Suprapubic skin (tissue), 4 donors: ENCODE results near the gene ZNF799. TPM values are rescaled to one million over a fixed set of nuclear protein-coding genes. Genes with fewer than 3 reads are reported as not detected.
A peak's percentile ranks its signal among the peaks of the same experiment; 100 is the strongest.

Experiments
- DNase-seq, 2 donors: peaks; one replicate each; pipeline ENCODE4 v3.0.0-alpha.2; 2019; ENCODE audit warnings: low spot score in 2 of 2
- H3K27ac ChIP-seq: fragments of 200-600 bp; sonication (generic); one replicate; pipeline ENCODE4 v1.5.1; 2019
- H3K27me3 ChIP-seq: fragments of 200-600 bp; sonication (generic); one replicate; pipeline ENCODE4 v1.5.1; 2019
- H3K36me3 ChIP-seq: fragments of 200-600 bp; sonication (generic); one replicate; pipeline ENCODE4 v1.5.1; 2019
- H3K4me1 ChIP-seq: fragments of 200-600 bp; sonication (generic); one replicate; pipeline ENCODE4 v1.5.1; 2019
- H3K4me3 ChIP-seq: fragments of 200-600 bp; sonication (generic); one replicate; pipeline ENCODE4 v1.5.1; 2019; ENCODE audit warnings: mild to moderate bottlenecking
- H3K9me3 ChIP-seq: fragments of 200-600 bp; sonication (generic); one replicate; pipeline ENCODE4 v1.5.1; 2019
- EP300 ChIP-seq: sonication (generic); formaldehyde crosslinking; IDR thresholded peaks from one replicate; pipeline ENCODE4 v1.6.1; 2017; ENCODE audit warnings: antibody characterized with exemption
- POLR2A ChIP-seq, 2 donors: fragments of 450-650 bp; IDR thresholded peaks; one replicate each; pipeline ENCODE4 v1.6.1; 2017; ENCODE audit warnings: antibody characterized with exemption in 2 of 2, mild to moderate bottlenecking in 2 of 2, moderate library complexity in 2 of 2
- POLR2AphosphoS5 ChIP-seq, 3 donors: sonication (generic); formaldehyde crosslinking; IDR thresholded peaks; one replicate each; pipeline ENCODE4 v1.6.1; 2017; ENCODE audit warnings: antibody characterized with exemption in 3 of 3
- WGBS: methylation state at CpG from one replicate; pipeline ENCODE4 v1.1.5; 2018; 5-methylcytosine and 5-hydroxymethylcytosine counted together
- total RNA-seq, 4 donors: library from RNA; depleted of rRNA; stranded (reverse); fragments of >200 nt; gene quantifications; one replicate each; pipeline ENCODE4 v1.1.0, GENCODE V29; 2016
- TF ChIP-seq, protein P1 (sequence below), 2 donors: fragments of 200-600 bp in 1 of 2; fragments of 450-650 bp in 1 of 2; sonication (generic) in 1 of 2; IDR thresholded peaks; one replicate each; pipeline ENCODE4 v1.5.1; 2016 to 2019; ENCODE audit warnings: antibody characterized with exemption in 2 of 2, mild to moderate bottlenecking in 1 of 2, moderate library complexity in 1 of 2

Gene ZNF799
- total RNA-seq, 4 donors from 2014 or later: 1.4 to 8.9 (median 4.5) TPM

DNA sequence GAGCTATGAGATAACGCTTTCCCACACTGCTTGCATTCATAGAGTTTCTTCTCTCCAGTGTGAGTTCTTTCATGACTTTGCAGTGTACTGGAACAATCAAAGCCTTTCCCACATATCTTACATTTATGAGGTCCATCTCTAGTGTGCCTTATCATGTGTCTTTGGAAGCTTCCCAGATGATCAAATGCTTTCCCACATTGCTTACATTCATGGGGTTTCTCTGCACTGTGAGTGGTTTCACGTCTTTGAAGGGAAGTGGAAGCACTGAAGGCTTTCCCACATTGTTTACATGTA is 20.7 kb downstream of the ZNF799 start:
- Histone ChIP-seq H3K4me1 (no peaks in the 10 kb centered on the region), H3K9me3 (peaks cover 19% of the 10 kb centered on the region), H3K27me3 (no peaks in the 10 kb centered on the region), H3K27ac (no peak overlapping the region), H3K36me3 (peaks cover 42% of the 10 kb centered on the region), H3K4me3 (no peak overlapping the region)
- DNase-seq: no peak
- WGBS: 96% methylated on average over 2 of the region's 2 CpGs
- TF ChIP-seq EP300 (no peak), POLR2A (IDR thresholded peaks at IDR 0.05) (no peak), POLR2AphosphoS5 (IDR thresholded peaks at IDR 0.05) (no peak)
- TF ChIP-seq, protein P1, sequence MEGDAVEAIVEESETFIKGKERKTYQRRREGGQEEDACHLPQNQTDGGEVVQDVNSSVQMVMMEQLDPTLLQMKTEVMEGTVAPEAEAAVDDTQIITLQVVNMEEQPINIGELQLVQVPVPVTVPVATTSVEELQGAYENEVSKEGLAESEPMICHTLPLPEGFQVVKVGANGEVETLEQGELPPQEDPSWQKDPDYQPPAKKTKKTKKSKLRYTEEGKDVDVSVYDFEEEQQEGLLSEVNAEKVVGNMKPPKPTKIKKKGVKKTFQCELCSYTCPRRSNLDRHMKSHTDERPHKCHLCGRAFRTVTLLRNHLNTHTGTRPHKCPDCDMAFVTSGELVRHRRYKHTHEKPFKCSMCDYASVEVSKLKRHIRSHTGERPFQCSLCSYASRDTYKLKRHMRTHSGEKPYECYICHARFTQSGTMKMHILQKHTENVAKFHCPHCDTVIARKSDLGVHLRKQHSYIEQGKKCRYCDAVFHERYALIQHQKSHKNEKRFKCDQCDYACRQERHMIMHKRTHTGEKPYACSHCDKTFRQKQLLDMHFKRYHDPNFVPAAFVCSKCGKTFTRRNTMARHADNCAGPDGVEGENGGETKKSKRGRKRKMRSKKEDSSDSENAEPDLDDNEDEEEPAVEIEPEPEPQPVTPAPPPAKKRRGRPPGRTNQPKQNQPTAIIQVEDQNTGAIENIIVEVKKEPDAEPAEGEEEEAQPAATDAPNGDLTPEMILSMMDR (IDR thresholded peaks at IDR 0.05): no peak

DNA sequence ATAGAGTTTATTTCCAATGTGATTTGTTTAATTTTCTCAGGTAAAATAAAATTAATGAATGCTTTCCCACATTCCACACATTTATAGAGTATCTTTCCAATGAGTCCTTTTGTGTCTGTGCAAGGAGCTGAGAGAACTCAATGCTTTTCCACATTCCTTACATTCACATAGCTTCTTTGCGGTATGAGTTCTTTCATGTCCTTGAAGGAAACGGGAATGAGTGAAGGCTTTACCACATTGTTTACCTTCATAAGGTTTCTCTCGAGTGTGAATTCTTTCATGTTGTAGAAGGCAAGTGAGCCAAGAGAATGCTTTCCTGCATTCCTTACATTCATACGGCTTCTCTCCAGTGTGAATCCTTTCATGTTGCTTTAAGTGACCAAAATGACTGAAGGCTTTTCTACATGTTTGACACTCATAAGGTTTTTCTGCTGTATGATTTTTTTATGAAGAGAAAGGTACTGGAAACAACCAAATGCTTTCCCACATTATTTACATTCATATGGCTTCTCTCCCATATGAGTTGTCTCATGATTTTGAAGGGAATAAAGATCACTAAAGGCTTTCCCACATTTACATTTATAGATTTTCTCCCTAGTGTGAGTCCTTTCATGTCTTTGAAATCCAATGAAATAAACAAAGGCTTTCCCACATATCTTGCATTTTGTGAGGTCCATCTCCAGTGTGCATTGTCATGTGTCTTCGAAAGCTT is 21.2 kb downstream of the ZNF799 start:
- Histone ChIP-seq H3K27ac (no peak overlapping the region), H3K4me1 (no peaks in the 10 kb centered on the region), H3K27me3 (no peaks in the 10 kb centered on the region), H3K9me3 (peaks cover 19% of the 10 kb centered on the region), H3K36me3 (peaks cover 42% of the 10 kb centered on the region), H3K4me3 (no peak overlapping the region)
- TF ChIP-seq POLR2A (IDR thresholded peaks at IDR 0.05): no peak
- no peak for TF ChIP-seq POLR2AphosphoS5 (IDR thresholded peaks at IDR 0.05)
- TF ChIP-seq, protein P1 (IDR thresholded peaks at IDR 0.05): no peak
- no peak for TF ChIP-seq EP300
- 88% methylated on average over 5 of the region's 5 CpGs for WGBS
- DNase-seq: no peak

DNA sequence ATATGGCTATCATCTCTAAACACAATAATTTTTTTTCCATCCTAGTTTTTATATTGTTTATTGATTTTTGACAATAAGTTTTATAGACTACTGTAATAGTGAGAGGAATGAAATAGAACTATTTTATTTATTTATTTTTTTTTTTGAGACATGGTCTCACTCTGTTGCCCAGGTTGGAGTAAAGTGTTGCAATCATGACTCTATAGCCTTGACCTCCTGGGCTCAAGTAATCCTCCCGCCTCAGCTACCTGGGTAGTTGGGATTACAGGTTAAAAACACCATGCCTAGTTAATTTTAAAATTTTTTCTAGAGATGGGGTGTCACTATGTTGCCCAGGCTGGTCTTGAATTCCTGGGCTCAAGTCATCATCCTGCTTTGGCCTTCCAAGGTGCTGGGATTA is 27.0 kb downstream of the ZNF799 start:
- H3K36me3 ChIP-seq: no peaks in the 10 kb centered on the region
- TF ChIP-seq, protein P1 (IDR thresholded peaks at IDR 0.05): no peak
- no peak for TF ChIP-seq POLR2AphosphoS5 (IDR thresholded peaks at IDR 0.05)
- no peak for TF ChIP-seq EP300
- TF ChIP-seq POLR2A (IDR thresholded peaks at IDR 0.05): no peak
- no peaks in the 10 kb centered on the region for H3K27me3 ChIP-seq
- H3K4me3 ChIP-seq: no peak overlapping the region
- WGBS: 94% methylated on average over 1 of the region's 1 CpG
- H3K4me1 ChIP-seq: no peaks in the 10 kb centered on the region
- H3K9me3 ChIP-seq: peaks cover 6% of the 10 kb centered on the region
- H3K27ac ChIP-seq: no peak overlapping the region
- DNase-seq: no peak

DNA sequence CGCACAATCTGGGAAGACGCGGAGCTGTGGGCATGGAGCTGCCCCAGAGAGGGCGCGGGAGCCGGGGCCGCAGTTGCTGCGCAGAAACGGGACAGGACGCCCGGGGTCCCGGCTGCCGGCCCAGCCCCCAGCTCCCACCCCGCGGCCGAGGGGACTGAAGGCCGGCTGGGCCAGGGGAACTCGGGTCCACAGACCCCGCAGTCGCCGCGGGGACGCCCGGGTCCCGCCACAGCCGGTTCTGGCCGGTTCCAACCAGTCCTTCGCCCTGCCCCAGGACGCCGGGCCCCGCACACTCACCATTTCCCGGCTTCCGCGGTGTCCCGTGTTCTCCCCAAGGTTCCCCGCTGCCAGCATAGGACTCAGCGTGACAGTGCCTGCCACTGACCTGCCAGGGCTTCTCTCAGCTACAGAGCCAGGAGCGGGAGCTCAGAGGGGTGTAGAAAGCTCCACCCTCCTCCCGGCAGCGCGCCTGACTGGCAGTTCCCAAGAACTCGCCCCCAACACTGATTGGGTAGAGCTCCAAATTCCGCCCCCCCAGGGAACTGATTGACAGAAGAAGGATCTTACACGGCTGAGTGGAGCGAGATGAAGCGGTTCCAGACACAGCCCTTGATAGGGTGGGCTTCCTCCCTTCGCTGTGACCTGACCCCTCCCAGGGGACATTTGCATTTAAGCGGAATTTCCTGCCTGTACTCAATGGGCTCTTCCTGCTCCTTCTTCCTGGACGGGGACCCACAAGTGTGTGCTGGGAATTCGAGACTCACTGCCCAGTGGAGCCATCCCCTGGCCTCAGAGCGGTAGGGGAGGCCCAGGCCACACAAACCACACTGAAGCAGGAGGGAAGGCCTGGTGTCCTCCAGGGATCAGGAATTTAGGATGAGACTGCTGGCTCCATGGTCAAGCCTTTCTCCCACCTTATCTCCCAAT is 35.6 kb downstream of the ZNF799 start, which contains the start of gene ZNF442:
Gene ZNF442 (minus strand): TSS at position 448 of the 927 bp plus-strand sequence. CDS start 2,052 bp downstream, outside the sequence.
- Histone ChIP-seq H3K36me3 (no peaks in the 10 kb centered on the region), H3K27ac (peak within 1 kb of the TSS; percentile 84), H3K9me3 (no peaks in the 10 kb centered on the region), H3K4me1 (peaks cover 12% of the 10 kb centered on the region), H3K27me3 (no peaks in the 10 kb centered on the region), H3K4me3 (peak within 1 kb of the TSS; percentile 74)
- TF ChIP-seq EP300: no peak
- peak in 2 of 3 donors; percentile 21 to 48 for TF ChIP-seq POLR2AphosphoS5 (IDR thresholded peaks at IDR 0.05)
- TF ChIP-seq POLR2A (IDR thresholded peaks at IDR 0.05): peak in 1 of 2 donors; percentile 72
- TF ChIP-seq, protein P1 (IDR thresholded peaks at IDR 0.05): peak; percentile 37 to 64
- WGBS: 3% methylated on average over 21 of the region's 51 CpGs
- DNase-seq: peak; percentile 98
